GM23338 (cell line): ENCODE results near the gene SUV39H2. TPM values are rescaled to one million over a fixed set of nuclear protein-coding genes. Genes with fewer than 3 reads are reported as not detected.
"Not testable (repeated sequence)": the region's sequence is repeated elsewhere in the genome, so short reads cannot be mapped to it uniquely, and the experiment has no call there.

Experiments used
- ATAC-seq: fragments of 200-7000 bp; cut with Tn5 transposase; 3 replicates; pipeline ENCODE4 v1.9.1; 2020
- DNase-seq: peaks from one replicate; pipeline ENCODE4 v3.0.0-alpha.2; 2015; ENCODE audit warnings: low spot score
- H2AFZ ChIP-seq: fragments of 200-600 bp; sonication (generic); 2 replicates; pipeline ENCODE4 v1.8.0; 2016; ENCODE audit warnings: antibody characterized with exemption, mild to moderate bottlenecking, moderate library complexity
- H3F3A ChIP-seq: fragments of 200-600 bp; sonication (generic); replicated peaks from 2 replicates; pipeline ENCODE4 v1.8.0; 2017; ENCODE audit warnings: antibody characterized with exemption, mixed run types, low read depth
- H3K27ac ChIP-seq: fragments of 200-600 bp; sonication (generic); 2 replicates; pipeline ENCODE4 v1.6.1; 2016; ENCODE audit warnings: low read depth
- H3K27me3 ChIP-seq: fragments of 200-600 bp; sonication (generic); 2 replicates; pipeline ENCODE4 v1.8.0; 2016; ENCODE audit warnings: mild to moderate bottlenecking, mixed run types, moderate library complexity; ENCODE audit not compliant: insufficient read depth
- H3K36me3 ChIP-seq: fragments of 200-600 bp; sonication (generic); 2 replicates; pipeline ENCODE4 v1.8.0; 2016; ENCODE audit warnings: mild to moderate bottlenecking; ENCODE audit not compliant: insufficient read depth
- H3K4me1 ChIP-seq: fragments of 200-600 bp; sonication (generic); 2 replicates; pipeline ENCODE4 v1.8.0; 2016; ENCODE audit warnings: mild to moderate bottlenecking, moderate library complexity; ENCODE audit not compliant: insufficient read depth
- H3K4me2 ChIP-seq: fragments of 200-600 bp; sonication (generic); 2 replicates; pipeline ENCODE4 v1.7.1; 2017; ENCODE audit warnings: mixed run types
- H3K4me3 ChIP-seq: fragments of 200-600 bp; sonication (generic); 2 replicates; pipeline ENCODE4 v1.6.1; 2016; ENCODE audit warnings: mixed run types
- H3K79me2 ChIP-seq: fragments of 200-600 bp; sonication (generic); replicated peaks from 2 replicates; pipeline ENCODE4 v1.8.0; 2017; ENCODE audit warnings: mild to moderate bottlenecking; ENCODE audit not compliant: insufficient read depth
- H3K9me2 ChIP-seq: fragments of 200-600 bp; sonication (generic); 2 replicates; pipeline ENCODE4 v1.8.0; 2017; ENCODE audit not compliant: insufficient read depth
- H4K20me1 ChIP-seq: fragments of 200-600 bp; sonication (generic); replicated peaks from 2 replicates; pipeline ENCODE4 v1.8.0; 2017; ENCODE audit warnings: mild to moderate bottlenecking; ENCODE audit not compliant: insufficient read depth
- H3K27ac Mint-ChIP-seq: 2 replicates; pipeline ENCODE4 v1.8.0; 2020; ENCODE audit warnings: inconsistent platforms, mild to moderate bottlenecking, moderate library complexity, mixed read lengths
- H3K27me3 Mint-ChIP-seq: 3 replicates; pipeline ENCODE4 v1.8.0; 2022; ENCODE audit warnings: low read depth, mild to moderate bottlenecking, moderate library complexity, mixed read lengths, inconsistent platforms; ENCODE audit not compliant: insufficient read depth, poor library complexity
- H3K36me3 Mint-ChIP-seq: 3 replicates; pipeline ENCODE4 v1.8.0; 2021; ENCODE audit warnings: low read depth, mild to moderate bottlenecking, inconsistent platforms, moderate library complexity, mixed read lengths
- H3K4me1 Mint-ChIP-seq: 3 replicates; pipeline ENCODE4 v1.8.0; 2020; ENCODE audit warnings: mild to moderate bottlenecking, inconsistent platforms, mixed read lengths
- H3K4me3 Mint-ChIP-seq: 3 replicates; pipeline ENCODE4 v1.8.0; 2021; ENCODE audit warnings: moderate library complexity, mild to moderate bottlenecking, inconsistent platforms, mixed read lengths
- H3K9me3 Mint-ChIP-seq: 3 replicates; pipeline ENCODE4 v1.8.0; 2020; ENCODE audit warnings: moderate library complexity, mild to moderate bottlenecking, inconsistent platforms, mixed read lengths
- CREB1 ChIP-seq: fragments of 250-450 bp; sonication (Bioruptor Pico); IDR thresholded peaks from 2 replicates; pipeline ENCODE4 v1.5.0; 2020; ENCODE audit warnings: low read depth, mild to moderate bottlenecking, moderate library complexity
- REST ChIP-seq: IDR thresholded peaks from one replicate; pipeline ENCODE4 v1.6.1; 2018; ENCODE audit warnings: antibody characterized with exemption; ENCODE audit not compliant: unreplicated experiment
- polyA plus RNA-seq: library from polyadenylated mRNA; unstranded; fragments of >200 nt; fragmentation: Nextera tagmentation; extraction: Ambion mirVana; gene quantifications from 2 replicates; pipeline ENCODE4 v1.2.1, GENCODE V29; 2016
- total RNA-seq: library from RNA; depleted of rRNA; stranded (reverse); fragments of >200 nt; shearing (Covaris generic); gene quantifications from 2 replicates; pipeline ENCODE4 v1.2.3, GENCODE V29; 2014

SUV39H2 gene
- total and polyA plus RNA-seq, 2 experiments from 2014 or later: 33.3 to 59.1 TPM

GRCh38 chr10:14864466-14864865 lies 14.2 kb upstream of the SUV39H2 start:
- not testable (repeated sequence) for H3K4me3 Mint-ChIP-seq, H3K27ac Mint-ChIP-seq, H3K27me3 Mint-ChIP-seq, H3K4me3 ChIP-seq, H3K27ac ChIP-seq, H3K9me3 Mint-ChIP-seq, H3K4me1 ChIP-seq, H3K27me3 ChIP-seq, H2AFZ ChIP-seq, ATAC-seq, H3K4me1 Mint-ChIP-seq, H4K20me1 ChIP-seq, H3F3A ChIP-seq, DNase-seq, H3K4me2 ChIP-seq, H3K9me2 ChIP-seq, H3K79me2 ChIP-seq
- peaks cover 51% of the 10 kb centered on the region for H3K36me3 Mint-ChIP-seq
- H3K36me3 ChIP-seq: peaks cover 13% of the 10 kb centered on the region

- H3K9me3 Mint-ChIP-seq, H3K4me1 Mint-ChIP-seq, H3K27me3 Mint-ChIP-seq, H3K27ac Mint-ChIP-seq, H3K27me3 ChIP-seq, H3K27ac ChIP-seq, H3K79me2 ChIP-seq, H4K20me1 ChIP-seq, H3K9me2 ChIP-seq, DNase-seq, H3K4me1 ChIP-seq, H2AFZ ChIP-seq, H3K4me3 Mint-ChIP-seq, H3K4me3 ChIP-seq, ATAC-seq, H3F3A ChIP-seq, H3K4me2 ChIP-seq: not testable (repeated sequence)
- H3K36me3 Mint-ChIP-seq: peaks cover 54% of the 10 kb centered on the region
- H3K36me3 ChIP-seq: peaks cover 14% of the 10 kb centered on the region
Observed at GRCh38 chr10:14864871-14865270, 13.8 kb upstream of the SUV39H2 start.

- no peak overlapping the region for H3K4me2 ChIP-seq
Observed at GRCh38 chr10:14873090-14873760, 5.4 kb upstream of the SUV39H2 start.

More at GRCh38 chr10:14873090-14873760, 5.4 kb upstream of the SUV39H2 start:
- Histone ChIP-seq H3K79me2 (peaks cover 10% of the 10 kb centered on the region), H2AFZ (no peak overlapping the region), H3K27ac (no peak overlapping the region), H3K9me2 (no peaks in the 10 kb centered on the region), H3K27me3 (no peaks in the 10 kb centered on the region), H3K4me1 (peaks cover 18% of the 10 kb centered on the region), H3F3A (no peaks in the 10 kb centered on the region), H3K36me3 (peaks cover 14% of the 10 kb centered on the region), H4K20me1 (no peaks in the 10 kb centered on the region; the same call in 1 of the 2 replicates), H3K4me3 (no peak overlapping the region)
- peaks cover 15% of the 10 kb centered on the region for H3K4me1 Mint-ChIP-seq
- H3K9me3 Mint-ChIP-seq: no peaks in the 10 kb centered on the region
- H3K36me3 Mint-ChIP-seq: peaks cover 24% of the 10 kb centered on the region
- H3K27me3 Mint-ChIP-seq: no peaks in the 10 kb centered on the region
- no peak overlapping the region for H3K27ac Mint-ChIP-seq
- ATAC-seq (no peak), DNase-seq (no peak)
- TF ChIP-seq CREB1 (CRISPR knock-in tag) (no peak), REST (no peak)
- no peak overlapping the region for H3K4me3 Mint-ChIP-seq
